Thyroid gland (tissue), 4 donors: ENCODE results near the gene SORT1. TPM values are rescaled to one million over a fixed set of nuclear protein-coding genes. Genes with fewer than 3 reads are reported as not detected.

Experiments
- DNase-seq, 2 donors: peaks; one replicate each; pipeline ENCODE4 v3.0.0-alpha.2; 2019
- H3K27ac ChIP-seq, 3 donors: fragments of 200-600 bp; sonication (generic); 1 replicate in 2 of 3; 2 replicates in 1 of 3; pipeline ENCODE4 v1.5.1; 2016 to 2019; ENCODE audit warnings: mild to moderate bottlenecking in 1 of 3, moderate library complexity in 1 of 3
- H3K27me3 ChIP-seq: fragments of 200-600 bp; sonication (generic); one replicate; pipeline ENCODE4 v1.5.1; 2019
- H3K36me3 ChIP-seq, 2 donors: fragments of 200-600 bp; sonication (generic); one replicate each; pipeline ENCODE4 v1.5.1; 2016 to 2019
- H3K4me1 ChIP-seq, 2 donors: fragments of 200-600 bp; sonication (generic); one replicate each; pipeline ENCODE4 v1.5.1; 2017 to 2019
- H3K4me3 ChIP-seq, 3 donors: fragments of 200-600 bp; sonication (generic); replicated peaks in 1 of 3; 1 replicate in 2 of 3; 2 replicates in 1 of 3; pipeline ENCODE4 v1.5.1; 2016; ENCODE audit warnings: mild to moderate bottlenecking in 1 of 3
- H3K9me3 ChIP-seq: fragments of 200-600 bp; sonication (generic); one replicate; pipeline ENCODE4 v1.5.1; 2017
- CTCF ChIP-seq, 6 experiments: fragments of 200-600 bp in 3 of 6; fragments of 450-650 bp in 3 of 6; sonication (generic) in 3 of 6; IDR thresholded peaks; one replicate each; pipeline ENCODE4 v1.5.1; 2016 to 2019; ENCODE audit warnings: antibody characterized with exemption in 6 of 6, mild to moderate bottlenecking in 2 of 6, inconsistent platforms in 1 of 6, moderate library complexity in 1 of 6
- POLR2A ChIP-seq, 2 donors: fragments of 450-650 bp; IDR thresholded peaks; one replicate each; pipeline ENCODE4 v1.6.1; 2017; ENCODE audit warnings: antibody characterized with exemption in 2 of 2, mild to moderate bottlenecking in 2 of 2, moderate library complexity in 1 of 2
- WGBS, 2 donors: methylation state at CpG; one replicate each; pipeline ENCODE4 v1.1.5; 2017; 5-methylcytosine and 5-hydroxymethylcytosine counted together
- intact Hi-C: fragments of 100-400 bp; cut with DNase I; formaldehyde crosslinking; loops from one replicate; pipeline ENCODE4 v1.15.1; 2023
- total RNA-seq, 4 donors: library from RNA; depleted of rRNA; stranded (reverse); fragments of >200 nt; gene quantifications; one replicate each; pipeline ENCODE4 v1.2.3, GENCODE V29; 2016

SORT1 gene
- total RNA-seq, 4 donors from 2014 or later, result 65.7 to 152 (median 137) TPM

- no peak for DNase-seq
Observed at GRCh38 chr1:109356505-109356904, 41.2 kb downstream of the SORT1 start.

GRCh38 chr1:109354929-109355328 is 42.8 kb downstream of the SORT1 start:
- H3K9me3 ChIP-seq, result no peaks in the 10 kb centered on the region
- H3K4me3 ChIP-seq, result no peak overlapping the region
- TF ChIP-seq POLR2A (IDR thresholded peaks at IDR 0.05) (no peak), CTCF (IDR thresholded peaks at IDR 0.05) (no peak)
- H3K4me1 ChIP-seq, result peaks cover 17 to 21% of the 10 kb centered on the region in 2 donors
- 44 to 63% methylated on average over 3 of the region's 3 CpGs for WGBS, 2 donors
- intact Hi-C loops, result no loop called here
- peaks cover 7 to 12% of the 10 kb centered on the region in 2 donors for H3K36me3 ChIP-seq
- H3K27me3 ChIP-seq, result no peaks in the 10 kb centered on the region
- peak; percentile 70 to 75 for DNase-seq
- H3K27ac ChIP-seq, result peak overlapping the region; percentile 40 to 46 (median 44)

More at GRCh38 chr1:109356505-109356904, 41.2 kb downstream of the SORT1 start:
- intact Hi-C loops, result no loop called here
- Histone ChIP-seq H3K9me3 (no peaks in the 10 kb centered on the region), H3K4me1 (peaks cover 18 to 24% of the 10 kb centered on the region in 2 donors), H3K27ac (peak overlapping the region in 1 of 3 donors; percentile 40), H3K36me3 (peaks cover 5 to 7% of the 10 kb centered on the region in 2 donors), H3K4me3 (no peak overlapping the region), H3K27me3 (no peaks in the 10 kb centered on the region)
- WGBS, 2 donors, result 73 to 79% methylated on average over 1 of the region's 1 CpG
- no peak for TF ChIP-seq POLR2A (IDR thresholded peaks at IDR 0.05)
- TF ChIP-seq CTCF (IDR thresholded peaks at IDR 0.05), result no peak

- no peak overlapping the region for H3K27ac ChIP-seq
- intact Hi-C loops, result no loop called here
- no peaks in the 10 kb centered on the region for H3K9me3 ChIP-seq
- no peak for DNase-seq
- peaks cover 13 to 16% of the 10 kb centered on the region in 2 donors for H3K4me1 ChIP-seq
- H3K4me3 ChIP-seq, result no peak overlapping the region
- WGBS, 2 donors, result 93% methylated on average over 5 of the region's 5 CpGs
- no peaks in the 10 kb centered on the region for H3K27me3 ChIP-seq
- TF ChIP-seq POLR2A (IDR thresholded peaks at IDR 0.05) (no peak), CTCF (IDR thresholded peaks at IDR 0.05) (no peak)
- H3K36me3 ChIP-seq, result peaks cover 14 to 22% of the 10 kb centered on the region in 2 donors
Observed at GRCh38 chr1:109351457-109351856, 46.3 kb downstream of the SORT1 start.

- Histone ChIP-seq H3K27me3 (no peaks in the 10 kb centered on the region), H3K36me3 (peaks cover 14 to 24% of the 10 kb centered on the region in 2 donors), H3K27ac (no peak overlapping the region), H3K4me1 (peaks cover 13 to 15% of the 10 kb centered on the region in 2 donors), H3K9me3 (no peaks in the 10 kb centered on the region), H3K4me3 (no peak overlapping the region)
- WGBS, 2 donors, result 35 to 48% methylated on average over 1 of the region's 1 CpG
- intact Hi-C loops, result no loop called here
- DNase-seq, result no peak
- TF ChIP-seq POLR2A (IDR thresholded peaks at IDR 0.05) (no peak), CTCF (IDR thresholded peaks at IDR 0.05) (no peak)
Observed at GRCh38 chr1:109350655-109351054, 47.1 kb downstream of the SORT1 start.

- no peak overlapping the region for H3K4me3 ChIP-seq
- TF ChIP-seq POLR2A (IDR thresholded peaks at IDR 0.05) (no peak), CTCF (IDR thresholded peaks at IDR 0.05) (no peak)
- 92 to 97% methylated on average over 4 of the region's 4 CpGs for WGBS, 2 donors
- DNase-seq, result no peak
- H3K27ac ChIP-seq, result no peak overlapping the region
- intact Hi-C loops, result no loop called here
- peaks cover 8 to 10% of the 10 kb centered on the region in 2 donors for H3K4me1 ChIP-seq
- H3K9me3 ChIP-seq, result no peaks in the 10 kb centered on the region
- H3K27me3 ChIP-seq, result no peaks in the 10 kb centered on the region
- H3K36me3 ChIP-seq, result peaks cover 18 to 29% of the 10 kb centered on the region in 2 donors
Observed at GRCh38 chr1:109350182-109350581, 47.5 kb downstream of the SORT1 start.
